ENCODE measurements around the gene SLC10A3. TPM values are rescaled to one million over a fixed set of nuclear protein-coding genes. Genes with fewer than 3 reads are reported as not detected.

Gene SLC10A3
- total and polyA plus RNA-seq, 7 donors, result 7.2 to 39.8 (median 15.7) TPM

- Histone ChIP-seq H3K4me1 (no peaks in the 10 kb centered on the region), H3K27ac (no peak overlapping the region), H3K9me3 (no peaks in the 10 kb centered on the region), H3K4me3 (peak overlapping the region; percentile 69), H3K36me3 (ENCODE audit: insufficient read depth in 1 of 2, low read depth in 1 of 2) (peaks cover 0 to 5% of the 10 kb centered on the region in 2 donors), H3K27me3 (ENCODE audit: insufficient read depth in 3 of 3, low read length in 2 of 3) (no peaks in the 10 kb centered on the region)
- ATAC-seq (no peak), DNase-seq (no peak)
- WGBS, 3 donors, result 45 to 77% (median 58%) methylated on average over 8 to 14 of the region's 14 CpGs
- no peak for TF ChIP-seq CTCF (IDR thresholded peaks at IDR 0.05)
- intact Hi-C loops (cut with DNase I), result no loop called here
Measured at GRCh38 chrX:154459832-154460231, 30.6 kb downstream of the SLC10A3 start.

DNA sequence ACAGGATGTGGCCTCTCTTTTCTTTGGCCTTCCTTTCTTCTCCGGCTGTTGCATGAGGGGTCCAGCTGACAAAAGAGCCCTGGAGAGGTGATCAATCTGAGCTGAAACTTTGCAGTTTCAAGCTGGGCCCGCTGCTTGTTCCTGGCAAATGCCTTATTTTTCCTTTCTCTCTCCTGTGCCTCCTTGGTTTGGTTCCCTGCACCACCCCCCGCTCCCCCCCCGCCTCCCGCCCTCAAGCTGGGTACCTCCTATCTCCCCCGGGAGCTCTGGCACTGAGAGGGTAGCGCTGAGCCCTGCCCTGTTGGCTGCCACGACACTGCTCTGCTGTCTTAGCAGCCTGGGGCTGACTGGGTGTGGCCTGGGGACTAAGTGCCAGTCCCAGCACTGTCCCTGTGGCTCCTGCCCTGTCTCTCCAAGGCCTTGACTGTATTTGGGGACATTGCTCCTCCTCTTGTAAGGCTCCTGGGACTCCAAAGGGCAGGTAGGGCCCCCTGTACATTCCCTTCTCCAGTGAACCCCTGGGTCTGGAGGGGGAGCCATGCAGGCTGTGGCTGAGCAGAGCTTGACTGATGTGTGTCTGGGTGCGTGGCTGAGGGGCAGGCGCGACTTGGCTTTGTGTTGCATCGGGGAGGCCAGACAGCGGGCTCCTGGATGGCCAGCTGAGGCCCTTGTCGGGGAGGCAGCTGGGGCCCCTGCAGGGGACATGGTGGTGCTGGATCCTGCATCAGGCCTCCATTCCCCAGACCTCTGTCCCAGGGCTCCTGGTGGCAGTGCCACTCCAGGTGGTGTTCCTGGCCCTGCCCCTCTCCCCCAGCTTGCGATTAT lies 31.3 kb downstream of the SLC10A3 start:
- Histone ChIP-seq H3K4me3 (peak overlapping the region; percentile 69), H3K27me3 (ENCODE audit: insufficient read depth in 3 of 3, low read length in 2 of 3) (no peaks in the 10 kb centered on the region), H3K27ac (no peak overlapping the region), H3K4me1 (no peaks in the 10 kb centered on the region), H3K9me3 (no peaks in the 10 kb centered on the region), H3K36me3 (ENCODE audit: insufficient read depth in 1 of 2, low read depth in 1 of 2) (peaks cover 0 to 5% of the 10 kb centered on the region in 2 donors)
- no peak for TF ChIP-seq CTCF (IDR thresholded peaks at IDR 0.05)
- DNase-seq, result no peak
- ATAC-seq, result peak; percentile 50 to 83 (median 71)
- WGBS, 3 donors, result 45 to 64% (median 58%) methylated on average over 7 to 15 of the region's 15 CpGs
- intact Hi-C loops (cut with DNase I), result no loop called here

DNA sequence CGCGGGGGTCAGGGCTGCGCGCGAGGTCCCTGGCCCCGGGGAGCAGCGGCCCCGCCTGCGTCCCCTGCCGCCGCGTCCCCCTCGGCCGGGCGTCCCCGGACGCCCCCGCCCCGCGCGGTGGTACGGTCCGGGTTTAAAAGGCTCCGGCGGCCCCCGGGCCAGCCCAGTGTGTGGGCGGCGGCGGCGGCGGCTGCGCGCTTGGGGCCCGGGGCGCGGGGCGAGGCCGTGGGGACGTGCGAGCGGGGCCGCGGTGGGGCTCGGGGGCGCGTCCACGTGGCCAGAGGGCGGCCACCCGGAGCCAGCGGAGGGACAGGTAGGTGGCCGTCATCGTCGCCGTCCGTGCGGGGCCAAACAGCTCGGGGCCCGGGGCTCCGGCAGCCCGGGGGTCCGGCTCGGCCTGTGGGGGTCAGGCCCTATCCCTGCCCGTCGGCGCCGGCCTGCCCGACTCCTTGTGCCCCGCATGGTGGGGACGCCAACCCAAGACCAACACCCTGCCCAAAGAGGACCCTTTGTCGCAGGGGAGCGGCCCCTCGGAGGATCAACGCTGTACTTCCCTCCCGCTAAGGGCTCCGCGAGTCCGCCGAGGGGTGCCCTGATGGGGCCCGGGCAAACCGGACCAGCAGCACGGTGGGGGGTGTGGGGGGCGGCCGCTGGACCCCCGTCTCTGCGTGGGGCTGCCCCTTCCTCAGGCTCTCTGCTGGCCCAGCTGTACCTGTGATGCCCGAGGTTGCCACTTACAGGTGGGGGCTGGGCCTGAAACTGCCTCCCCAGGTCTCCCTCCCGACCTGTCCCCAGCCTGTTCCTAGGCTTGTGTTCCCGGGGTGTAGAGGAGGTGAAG lies 32.1 kb downstream of the SLC10A3 start, which contains the start of gene PLXNA3:
Gene PLXNA3 (plus strand): TSS at position 166 of the 838 bp plus-strand sequence. CDS start 1,903 bp downstream, outside the sequence.
- H3K36me3 ChIP-seq (ENCODE audit: insufficient read depth in 1 of 2, low read depth in 1 of 2), result peaks cover 0 to 6% of the 10 kb centered on the region in 2 donors
- no peak for TF ChIP-seq CTCF (IDR thresholded peaks at IDR 0.05)
- peak within 1 kb of the TSS; percentile 41 for H3K27ac ChIP-seq
- WGBS, 3 donors, result 2 to 38% (median 20%) methylated on average over 1 to 84 of the region's 88 CpGs
- H3K4me1 ChIP-seq, result no peaks in the 10 kb centered on the region
- peak within 1 kb of the TSS; percentile 69 for H3K4me3 ChIP-seq
- no peaks in the 10 kb centered on the region for H3K9me3 ChIP-seq
- DNase-seq (peak; percentile 53 to 68), ATAC-seq (peak; percentile 53 to 75 (median 65))
- intact Hi-C loops (cut with DNase I), result no loop called here
- H3K27me3 ChIP-seq (ENCODE audit: insufficient read depth in 3 of 3, low read length in 2 of 3), result no peaks in the 10 kb centered on the region

- ATAC-seq (peak; percentile 22 to 53 (median 46)), DNase-seq (no peak)
- Histone ChIP-seq H3K9me3 (no peaks in the 10 kb centered on the region), H3K4me1 (no peaks in the 10 kb centered on the region), H3K4me3 (peak overlapping the region; percentile 69), H3K27me3 (ENCODE audit: insufficient read depth in 3 of 3, low read length in 2 of 3) (no peaks in the 10 kb centered on the region), H3K27ac (peak overlapping the region; percentile 41), H3K36me3 (ENCODE audit: insufficient read depth in 1 of 2, low read depth in 1 of 2) (peaks cover 0 to 13% of the 10 kb centered on the region in 2 donors)
- intact Hi-C loops (cut with DNase I), result no loop called here
- WGBS, 3 donors, result 4 to 32% (median 12%) methylated on average over 17 to 65 of the region's 65 CpGs
- no peak for TF ChIP-seq CTCF (IDR thresholded peaks at IDR 0.05)
Measured at GRCh38 chrX:154457491-154458115, 32.8 kb downstream of the SLC10A3 start.

Data from psoas muscle (tissue), 8 donors.